A549 (cell line): ENCODE data around the gene DNAJB14. TPM values are rescaled to one million over a fixed set of nuclear protein-coding genes. Genes with fewer than 3 reads are reported as not detected.

Experiments
- ATAC-seq, 2 experiments: fragments of 200-7000 bp in 1 of 2; fragments of >200 bp in 1 of 2; cut with Nextera tagmentation in 1 of 2; cut with Tn5 transposase in 1 of 2; 3 replicates each; pipeline versions ENCODE4 v1.8.0 to v1.9.1; 2018 to 2020; ENCODE audit warnings: mild to moderate bottlenecking in 1 of 2, moderate library complexity in 1 of 2
- CTCF ChIA-PET: fragments of 300-600 bp; sonication (Branson Sonifier 250); formaldehyde crosslinking; extraction: SDS; loops from one replicate; lab custom pipeline; 2021; ENCODE audit warnings: antibody characterized with exemption, inconsistent platforms; lab: Yijun Ruan, JAX
- POLR2A ChIA-PET: fragments of 350-600 bp; formaldehyde crosslinking; extraction: SDS; loops from one replicate; lab custom pipeline; 2021; ENCODE audit warnings: antibody characterized with exemption, inconsistent platforms; lab: Yijun Ruan, JAX
- DNase-seq, 2 experiments: peaks; one replicate each; pipeline versions ENCODE4 v3.0.0 to v3.0.0-alpha.2; 2011 to 2016; ENCODE audit warnings: low read depth in 1 of 2, low spot score in 1 of 2
- FAIRE-seq: peaks from 2 replicates; lab custom pipeline; 2011; peaks lifted over from hg19 to GRCh38; lab: Jason Lieb, UNC
- H3K27ac ChIP-seq, 2 experiments: fragments of >200 bp; sonication (Bioruptor Twin); formaldehyde crosslinking; 3 replicates each; pipeline ENCODE4 v1.5.1; 2016 to 2017
- H3K4me1 ChIP-seq: fragments of >200 bp; sonication (Bioruptor Twin); formaldehyde crosslinking; 3 replicates; pipeline ENCODE4 v1.6.1; 2016
- H3K4me2 ChIP-seq: fragments of >200 bp; sonication (Bioruptor Twin); formaldehyde crosslinking; 3 replicates; pipeline ENCODE4 v1.6.1; 2016
- H3K4me3 ChIP-seq: fragments of >200 bp; sonication (Bioruptor Twin); formaldehyde crosslinking; 3 replicates; pipeline ENCODE4 v1.5.1; 2016
- H3K9me3 ChIP-seq: fragments of >200 bp; sonication (Bioruptor Twin); formaldehyde crosslinking; 3 replicates; pipeline ENCODE4 v1.6.1; 2016
- BCL3 ChIP-seq: fragments of >200 bp; sonication (Bioruptor Twin); formaldehyde crosslinking; IDR thresholded peaks from 3 replicates; pipeline ENCODE4 v1.6.1; 2016
- BHLHE40 ChIP-seq: IDR thresholded peaks from 2 replicates; pipeline ENCODE4 v1.6.1; 2012; ENCODE audit warnings: low read depth, low read length, inconsistent platforms
- CBX2 ChIP-seq: fragments of 200-600 bp; sonication (generic); IDR thresholded peaks from 2 replicates; pipeline ENCODE4 v1.6.1; 2016; ENCODE audit warnings: low read depth, mild to moderate bottlenecking, borderline replicate concordance
- CTCF ChIP-seq: fragments of >200 bp; sonication (Bioruptor Twin); formaldehyde crosslinking; IDR thresholded peaks from 3 replicates; pipeline ENCODE4 v1.5.1; 2016
- EHF ChIP-seq: fragments of 250-450 bp; sonication (Bioruptor Pico); IDR thresholded peaks from 2 replicates; pipeline ENCODE4 v1.5.0; 2020; ENCODE audit warnings: mild to moderate bottlenecking
- EHMT2 ChIP-seq: fragments of 200-600 bp; sonication (generic); IDR thresholded peaks from 2 replicates; pipeline ENCODE4 v1.6.1; 2016; ENCODE audit warnings: antibody characterized with exemption, low read depth, mild to moderate bottlenecking, moderate library complexity
- FOSL2 ChIP-seq, 2 experiments: fragments of 450-650 bp in 1 of 2; fragments of >200 bp in 1 of 2; sonication (Bioruptor Twin) in 1 of 2; formaldehyde crosslinking; IDR thresholded peaks; 2 replicates each; pipeline versions ENCODE4 v1.5.0 to v1.6.1; 2016 to 2020; ENCODE audit warnings: mild to moderate bottlenecking in 1 of 2, moderate library complexity in 1 of 2
- HEYL ChIP-seq: fragments of 250-450 bp; sonication (Bioruptor Pico); IDR thresholded peaks from 2 replicates; pipeline ENCODE4 v1.8.0; 2021; ENCODE audit warnings: mild to moderate bottlenecking, moderate library complexity
- HOXB5 ChIP-seq: fragments of 250-450 bp; sonication (Bioruptor Pico); IDR thresholded peaks from 2 replicates; pipeline ENCODE4 v1.5.0; 2020; ENCODE audit warnings: mild to moderate bottlenecking, moderate library complexity
- JUN ChIP-seq, 2 experiments: fragments of >200 bp; sonication (Bioruptor Twin); formaldehyde crosslinking; IDR thresholded peaks; 2 replicates in 1 of 2; 3 replicates in 1 of 2; pipeline ENCODE4 v1.6.1; 2016 to 2017
- MAFK ChIP-seq: fragments of 450-650 bp; IDR thresholded peaks from 2 replicates; pipeline ENCODE4 v1.6.1; 2014; ENCODE audit not compliant: partially characterized antibody
- MYC ChIP-seq: IDR thresholded peaks from 2 replicates; pipeline ENCODE4 v1.6.1; 2012; ENCODE audit warnings: mild to moderate bottlenecking, inconsistent platforms, low read length, improper control_type of control experiment, borderline replicate concordance
- NPAS2 ChIP-seq: fragments of 250-450 bp; sonication (Bioruptor Pico); IDR thresholded peaks from 2 replicates; pipeline ENCODE4 v1.8.0; 2022; ENCODE audit warnings: mild to moderate bottlenecking, moderate library complexity, borderline replicate concordance
- RAD21 ChIP-seq, 2 experiments: fragments of >200 bp in 1 of 2; sonication (Bioruptor Twin) in 1 of 2; formaldehyde crosslinking in 1 of 2; IDR thresholded peaks in 1 of 2; conservative IDR thresholded peaks in 1 of 2; 2 replicates in 1 of 2; 3 replicates in 1 of 2; pipeline ENCODE4 v1.6.1; 2012 to 2018; ENCODE audit warnings: inconsistent platforms in 1 of 2
- RCOR1 ChIP-seq: fragments of 150-350 bp; IDR thresholded peaks from 2 replicates; pipeline ENCODE4 v1.6.1; 2014; ENCODE audit warnings: antibody characterized with exemption, low read length, low read depth
- SREBF2 ChIP-seq: fragments of 450-650 bp; IDR thresholded peaks from 2 replicates; pipeline ENCODE4 v1.6.1; 2014; ENCODE audit warnings: mild to moderate bottlenecking, moderate library complexity
- ZSCAN20 ChIP-seq: fragments of 250-450 bp; sonication (Bioruptor Pico); IDR thresholded peaks from 2 replicates; pipeline ENCODE4 v1.8.0; 2022; ENCODE audit warnings: mild to moderate bottlenecking, moderate library complexity
- WGBS: methylation state at CpG from one replicate; pipeline ENCODE4 v1.1.6; 2017; ENCODE audit errors: missing lambda C conversion rate; 5-methylcytosine and 5-hydroxymethylcytosine counted together
- polyA plus RNA-seq, 4 experiments: library from polyadenylated mRNA; depleted of rRNA in 3 of 4; stranded (reverse); fragments of >200 nt; fragmentation: RNase III in 1 of 4; extraction: RNeasy Plus Mini Kit Qiagen cat#74134 plus additional on column Dnase treatment in 1 of 4; gene quantifications; 2 replicates in 3 of 4; 3 replicates in 1 of 4; pipeline ENCODE4 v1.2.3, GENCODE V29; 2011 to 2017
- TF ChIP-seq, protein P1 (sequence below): fragments of 450-650 bp; IDR thresholded peaks from 2 replicates; pipeline ENCODE4 v1.6.1; 2014; ENCODE audit warnings: antibody characterized with exemption
- TF ChIP-seq, protein P2 (sequence below): fragments of 250-450 bp; sonication (Bioruptor Pico); IDR thresholded peaks from 2 replicates; pipeline ENCODE4 v1.5.0; 2020; ENCODE audit warnings: low read depth, mild to moderate bottlenecking, moderate library complexity

DNAJB14 gene
- polyA plus RNA-seq, 2 of the 4 experiments (the other 2 are of a cell fraction) = 22.8 to 34.0 TPM

- TF ChIP-seq BCL3 = 0 out of 3 replicates have a peak, but pooled peaks have one; percentile 33
- TF ChIP-seq MYC = 0 out of 2 replicates have a peak, but pooled peaks have one; percentile 9
- TF ChIP-seq EHF (CRISPR knock-in tag) = no peak
- no peak for TF ChIP-seq SREBF2
- peak; percentile 59 for TF ChIP-seq CTCF
- TF ChIP-seq, protein P1, sequence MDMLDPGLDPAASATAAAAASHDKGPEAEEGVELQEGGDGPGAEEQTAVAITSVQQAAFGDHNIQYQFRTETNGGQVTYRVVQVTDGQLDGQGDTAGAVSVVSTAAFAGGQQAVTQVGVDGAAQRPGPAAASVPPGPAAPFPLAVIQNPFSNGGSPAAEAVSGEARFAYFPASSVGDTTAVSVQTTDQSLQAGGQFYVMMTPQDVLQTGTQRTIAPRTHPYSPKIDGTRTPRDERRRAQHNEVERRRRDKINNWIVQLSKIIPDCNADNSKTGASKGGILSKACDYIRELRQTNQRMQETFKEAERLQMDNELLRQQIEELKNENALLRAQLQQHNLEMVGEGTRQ = 0 out of 2 replicates have a peak, but pooled peaks have one; percentile 20
- peak in 1 of 2 experiments; percentile 53; a peak in 1 of 5 replicates for TF ChIP-seq JUN (IDR thresholded peaks at IDR 0.05)
- no peak for TF ChIP-seq EHMT2
- no peak for TF ChIP-seq NPAS2 (CRISPR knock-in tag)
- peak; percentile 43 to 48; a peak in 3 of 5 replicates for TF ChIP-seq RAD21 (conservative IDR thresholded peaks at IDR 0.05 in 1 of 2, IDR thresholded peaks at IDR 0.05 in 1 of 2)
- TF ChIP-seq CBX2 = peak; percentile 95; the same call in 1 of the 2 replicates
- TF ChIP-seq, all 56 proteins: peak for 9
Observed at GRCh38 chr4:99949034-99949998, 2.9 kb upstream of the DNAJB14 start (continued).

DNA sequence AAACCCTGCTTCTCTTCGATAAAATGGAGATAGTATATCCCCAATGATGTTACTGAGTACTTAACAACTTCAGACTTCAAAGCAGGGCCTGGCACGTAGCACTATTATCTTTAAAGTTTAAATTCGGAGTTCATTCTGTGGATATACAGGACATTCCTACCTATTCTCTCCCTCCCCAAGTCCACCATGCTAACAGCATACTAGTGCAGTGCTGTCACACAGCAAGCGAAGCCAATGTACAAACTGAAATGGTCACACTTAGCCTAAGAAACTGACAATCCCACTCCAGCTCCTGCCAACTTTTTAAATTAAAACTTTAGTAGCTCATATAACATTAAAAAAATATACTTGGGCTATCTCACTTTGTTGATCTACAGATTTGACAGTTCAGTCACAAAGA lies 1.2 kb upstream of the DNAJB14 start:
- POLR2A ChIA-PET = interaction anchor here (0.9 kb wide), 1 partner anchor 384 kb away, joined by 6 read pairs; the partner anchor contains the start of gene TRMT10A
- FAIRE-seq (no peak), DNase-seq (no peak), ATAC-seq (no peak)
- peak overlapping the region; percentile 81 for H3K4me2 ChIP-seq
- no peak for TF ChIP-seq RCOR1
- no peak for TF ChIP-seq BHLHE40
- no peak for TF ChIP-seq ZSCAN20 (CRISPR knock-in tag)
- TF ChIP-seq CBX2 = no peak
- no peak for TF ChIP-seq HEYL (CRISPR knock-in tag)
- TF ChIP-seq EHF (CRISPR knock-in tag) = no peak
- no peak for TF ChIP-seq FOSL2 (IDR thresholded peaks at IDR 0.05)
- no peak for TF ChIP-seq FOSL2 (CRISPR knock-in tag; IDR thresholded peaks at IDR 0.05)
- WGBS = 72% methylated on average over 4 of the region's 4 CpGs
- CTCF ChIA-PET = interaction anchor here (1.3 to 1.5 kb wide), 2 partner anchors 20 to 136 kb away, joined by 3 read pairs; no protein-coding TSS in a partner anchor
- H3K9me3 ChIP-seq = no peaks in the 10 kb centered on the region
- H3K27ac ChIP-seq = peak overlapping the region in 1 of 2 experiments; percentile 99; a peak in 1 of 6 replicates
- no peak overlapping the region for H3K4me3 ChIP-seq
- peaks cover 24% of the 10 kb centered on the region for H3K4me1 ChIP-seq

- 10% methylated on average over 8 of the region's 8 CpGs for WGBS
- Histone ChIP-seq H3K9me3 (no peaks in the 10 kb centered on the region), H3K4me1 (peaks cover 24% of the 10 kb centered on the region)
- TF ChIP-seq, protein P2, sequence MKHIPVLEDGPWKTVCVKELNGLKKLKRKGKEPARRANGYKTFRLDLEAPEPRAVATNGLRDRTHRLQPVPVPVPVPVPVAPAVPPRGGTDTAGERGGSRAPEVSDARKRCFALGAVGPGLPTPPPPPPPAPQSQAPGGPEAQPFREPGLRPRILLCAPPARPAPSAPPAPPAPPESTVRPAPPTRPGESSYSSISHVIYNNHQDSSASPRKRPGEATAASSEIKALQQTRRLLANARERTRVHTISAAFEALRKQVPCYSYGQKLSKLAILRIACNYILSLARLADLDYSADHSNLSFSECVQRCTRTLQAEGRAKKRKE = no peak
- TF ChIP-seq HOXB5 (CRISPR knock-in tag) (0 out of 2 replicates have a peak, but pooled peaks have one; percentile 2), MAFK (no peak)
- TF ChIP-seq, all 56 proteins: peak for 1
- POLR2A ChIA-PET = interaction anchor here (0.9 to 1.1 kb wide), 2 partner anchors 9 to 384 kb away, joined by 3 to 6 read pairs; partner anchors contain the start of gene TRMT10A
- no peak for ATAC-seq
- Histone ChIP-seq H3K4me3 (peak overlapping the region; percentile 94), H3K27ac (peak overlapping the region; percentile 96 to 99), H3K4me2 (peak overlapping the region; percentile 81)
- DNase-seq = no peak
- CTCF ChIA-PET = interaction anchor here (1.3 to 1.5 kb wide), 2 partner anchors 19 to 136 kb away, joined by 3 read pairs; no protein-coding TSS in a partner anchor
- no peak for FAIRE-seq
Observed at GRCh38 chr4:99947190-99947578, 766 bp upstream of the DNAJB14 start.
